NOMO-1 (cell line): ENCODE data around the gene ZNF616.

Source experiments
- DNase-seq, 2 experiments: peaks; one replicate each; lab custom pipeline; 2025; ENCODE audit not compliant: unreplicated experiment in 2 of 2; lab: John Stamatoyannopoulos, UW

The ZNF616 gene

GRCh38 chr19:52139252-52140031 lies at the start of gene ZNF616:
Gene ZNF616, minus strand, starts transcription at chr19:52139938. Its CDS starts 9,426 bp downstream, at chr19:52130512.
- peak; percentile 90 to 97 for DNase-seq

GRCh38 chr19:52188822-52189734 lies 49.3 kb upstream of the ZNF616 start:
- no peak for DNase-seq

DNA sequence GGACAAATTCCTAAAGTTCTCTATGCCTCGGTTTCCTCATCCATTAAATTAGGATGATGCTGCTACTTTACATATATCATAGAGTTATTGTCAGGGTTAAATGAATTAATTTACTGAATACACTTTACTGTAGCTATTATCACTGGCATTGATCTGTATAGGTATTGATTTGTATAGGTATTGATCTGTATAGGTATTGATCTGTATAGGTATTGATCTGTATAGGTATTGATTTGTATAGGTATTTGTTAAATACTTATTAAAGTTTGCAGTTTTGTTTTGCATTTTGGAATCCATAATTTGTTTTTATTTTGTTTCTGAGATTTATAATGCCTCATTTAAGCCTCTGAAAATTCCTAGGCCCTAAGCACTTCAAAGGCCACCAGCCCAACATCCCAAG lies 47.7 kb upstream of the ZNF616 start:
- DNase-seq, result no peak

DNA sequence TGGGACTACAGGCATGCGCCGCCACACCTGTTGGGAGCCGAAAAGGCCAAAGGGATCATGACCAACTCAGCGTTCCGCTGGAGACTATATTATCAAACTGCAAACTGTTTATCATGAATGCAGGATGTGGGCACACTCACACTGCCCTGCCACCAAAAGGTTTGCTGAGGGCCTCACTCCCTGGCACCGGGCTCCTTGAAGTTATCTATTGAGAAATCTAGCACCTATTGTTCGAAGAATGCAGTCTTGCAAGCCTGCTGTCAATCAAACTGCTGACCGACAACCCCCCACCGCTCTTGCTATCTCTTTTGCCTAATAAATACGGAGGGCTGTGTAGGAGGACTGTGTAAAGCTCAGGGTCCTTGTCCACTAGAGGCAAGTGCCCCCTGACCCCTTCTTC lies 36.8 kb upstream of the ZNF616 start:
- DNase-seq, result no peak

DNA sequence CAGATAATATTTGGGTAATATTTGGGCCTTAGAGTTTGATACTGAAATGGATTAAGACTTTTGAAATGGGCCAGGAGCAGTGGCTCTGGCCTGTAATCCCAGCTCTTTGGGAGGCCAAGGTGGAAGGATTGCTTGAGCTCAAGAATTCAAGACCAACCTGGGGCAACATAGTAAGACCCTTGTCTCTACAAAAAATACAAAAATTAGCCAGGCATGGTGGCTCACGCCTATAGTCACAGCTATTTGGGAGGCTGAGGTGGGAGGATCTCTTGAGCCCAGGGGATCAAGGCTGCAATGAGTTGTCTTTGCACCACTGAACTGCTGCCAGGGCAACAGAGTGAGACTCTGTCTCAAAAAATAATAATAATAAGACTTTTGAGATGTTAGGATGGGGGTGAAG lies 32.6 kb upstream of the ZNF616 start:
- no peak for DNase-seq

- peak; percentile 58 to 81 for DNase-seq
Measured at GRCh38 chr19:52171321-52172169, 31.8 kb upstream of the ZNF616 start, which contains the start of gene ZNF836. Gene ZNF836, minus strand, starts transcription at chr19:52171621. Its CDS starts 3,549 bp downstream, at chr19:52168072.

- DNase-seq, result peak in 1 of 2 experiments; percentile 47
Measured at GRCh38 chr19:52170863-52171320, 31.2 kb upstream of the ZNF616 start.

DNA sequence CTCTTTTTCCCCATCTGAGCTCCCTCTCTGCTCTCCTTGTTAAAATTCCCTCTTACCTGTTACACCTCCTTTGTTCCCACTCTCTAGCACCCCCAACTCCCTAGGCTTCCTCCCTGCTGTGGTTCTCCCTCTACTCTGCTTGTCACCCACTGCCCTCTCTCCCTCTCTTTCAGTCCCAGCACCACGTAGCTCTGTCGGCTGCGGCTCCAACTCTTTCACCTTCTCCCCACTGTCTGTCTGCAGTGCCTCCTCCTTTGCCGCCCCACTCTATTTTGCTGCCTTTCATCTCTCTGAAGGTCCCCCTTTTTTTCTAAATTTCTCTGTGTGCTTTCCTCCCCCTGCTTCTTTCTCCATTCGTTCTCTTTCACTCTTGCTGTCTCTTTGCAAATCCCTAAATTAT lies 30.6 kb upstream of the ZNF616 start:
- DNase-seq, result no peak

DNA sequence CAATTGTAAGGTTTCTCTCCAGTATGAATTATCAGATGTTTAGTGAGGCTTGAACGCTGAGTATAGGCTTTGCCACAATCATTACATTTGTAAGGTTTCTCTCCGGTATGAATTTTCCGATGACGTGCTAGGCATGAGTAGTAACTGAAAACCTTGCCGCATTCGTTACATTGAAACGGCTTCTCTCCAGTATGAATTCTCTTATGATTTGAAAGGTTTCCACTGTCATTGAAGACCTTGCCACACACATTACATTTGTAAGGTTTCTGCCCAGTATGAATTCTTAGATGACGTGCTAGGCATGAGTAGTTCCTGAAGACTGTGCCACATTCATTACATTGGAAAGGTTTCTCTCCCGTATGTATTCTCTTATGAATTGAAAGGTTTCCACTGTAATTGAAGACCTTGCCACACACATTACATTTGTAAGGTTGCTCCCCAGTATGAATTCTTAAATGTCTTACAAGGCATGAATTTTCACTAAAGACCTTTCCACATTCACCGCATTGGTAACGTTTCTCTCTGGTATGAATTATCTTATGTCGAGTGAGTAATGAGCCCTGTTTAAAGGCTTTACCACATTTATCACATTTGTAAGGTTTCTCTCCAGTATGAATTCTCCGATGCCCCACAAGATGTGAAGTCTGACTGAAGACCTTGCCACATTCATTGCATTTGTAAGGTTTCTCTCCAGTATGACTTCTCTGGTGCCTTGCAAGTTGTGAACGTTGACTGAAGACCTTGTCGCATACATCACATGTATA lies 16.0 kb upstream of the ZNF616 start:
- no peak for DNase-seq

- no peak for DNase-seq
Measured at GRCh38 chr19:52148256-52148655, 8.5 kb upstream of the ZNF616 start.

DNA sequence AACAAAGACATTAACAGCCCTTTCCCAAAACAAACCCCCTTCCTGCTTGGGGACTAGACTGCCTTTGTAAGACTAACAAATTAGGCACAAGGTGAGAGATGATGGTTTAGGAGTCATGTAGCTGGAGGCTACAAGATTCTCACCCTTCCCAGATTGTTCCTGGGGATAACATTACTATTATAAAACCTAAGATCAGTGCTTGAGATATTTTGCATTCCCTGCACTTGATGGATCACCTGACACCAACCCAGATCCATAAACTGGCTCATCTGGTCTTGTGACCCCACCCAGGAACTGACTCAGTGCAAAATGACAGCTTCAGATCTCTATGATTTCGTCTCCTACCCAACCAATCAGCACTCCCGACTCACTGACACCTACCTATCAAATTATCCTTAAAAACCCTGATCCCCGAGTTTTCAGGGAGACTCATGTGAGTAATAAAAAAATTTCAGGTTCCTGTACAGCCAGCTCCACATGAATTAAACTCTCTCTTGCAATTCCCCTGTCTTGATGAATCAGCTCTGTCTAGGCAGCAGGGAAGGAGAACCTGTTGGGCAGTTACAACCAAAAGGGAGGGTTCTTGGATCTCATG lies 2.4 kb upstream of the ZNF616 start:
- no peak for DNase-seq

GRCh38 chr19:52141203-52141602 lies 1.5 kb upstream of the ZNF616 start:
- DNase-seq, result no peak

- DNase-seq, result no peak
Measured at GRCh38 chr19:52140032-52140710, 433 bp upstream of the ZNF616 start.

DNA sequence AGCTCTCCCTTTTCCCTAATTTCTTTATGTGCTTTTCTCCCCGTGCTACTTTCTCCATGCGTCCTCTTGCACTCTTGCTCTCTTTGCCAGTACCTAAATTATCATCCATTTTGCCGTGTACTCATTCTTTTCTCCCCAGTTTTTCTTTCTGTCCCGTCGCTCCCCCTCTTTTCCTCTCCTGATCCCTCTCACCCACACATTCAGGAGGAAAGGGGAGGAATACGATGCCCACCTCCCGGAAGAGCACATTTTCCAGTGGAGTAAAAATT lies 821 bp downstream of the ZNF616 start:
- no peak for DNase-seq

DNA sequence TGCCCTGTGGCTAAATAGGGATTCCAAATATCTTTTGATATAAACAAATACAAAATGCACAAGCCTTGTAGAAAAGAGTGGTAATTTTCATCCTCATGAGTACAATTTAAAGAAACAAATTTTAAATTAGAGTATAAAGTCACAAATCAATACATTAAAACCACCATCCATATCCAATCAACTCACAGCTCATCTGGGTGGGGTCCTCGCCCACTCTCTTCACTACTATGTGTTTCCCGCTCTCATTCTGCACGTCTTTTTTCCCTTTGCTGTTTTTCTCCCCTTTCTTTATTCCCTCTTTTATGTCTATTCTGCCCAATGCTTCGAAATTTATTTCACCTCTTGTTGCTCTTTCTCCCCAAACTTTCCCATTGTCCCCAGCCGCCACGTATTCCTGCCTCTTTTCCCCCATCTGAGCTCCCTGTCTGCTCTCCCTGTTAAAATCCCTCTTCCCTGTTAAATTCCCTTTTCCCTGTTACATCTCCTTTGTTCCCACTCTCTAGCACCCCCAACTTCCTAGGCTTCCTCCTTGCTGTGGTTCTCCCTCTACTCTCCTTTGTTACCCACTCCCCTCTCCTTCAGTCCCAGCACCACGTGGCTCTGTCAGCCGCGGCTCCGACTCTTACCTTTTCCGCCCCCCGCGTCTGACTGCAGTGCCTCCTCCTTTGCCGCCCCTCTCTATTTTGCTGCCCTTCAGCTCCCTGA lies 1.3 kb downstream of the ZNF616 start:
- DNase-seq, result peak; percentile 18 to 29

DNA sequence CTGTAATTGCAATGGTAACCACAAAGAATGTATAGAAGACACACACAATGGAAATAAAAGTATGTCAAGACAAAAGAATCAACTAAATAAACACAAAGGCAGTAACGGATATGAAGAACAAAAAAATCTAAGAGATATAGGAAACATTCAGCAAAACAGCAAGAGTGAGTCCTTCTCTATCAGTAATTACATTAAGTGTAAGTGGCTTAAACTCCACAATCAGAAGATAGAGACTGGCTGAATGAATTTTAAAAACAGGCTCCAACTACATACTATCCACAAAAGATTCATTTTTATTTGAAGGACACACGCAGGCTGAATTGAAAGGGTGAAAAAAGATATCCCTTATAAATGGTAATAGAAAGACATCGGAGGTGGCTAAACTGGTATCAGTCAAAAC lies 19.5 kb downstream of the ZNF616 start:
- no peak for DNase-seq

DNA sequence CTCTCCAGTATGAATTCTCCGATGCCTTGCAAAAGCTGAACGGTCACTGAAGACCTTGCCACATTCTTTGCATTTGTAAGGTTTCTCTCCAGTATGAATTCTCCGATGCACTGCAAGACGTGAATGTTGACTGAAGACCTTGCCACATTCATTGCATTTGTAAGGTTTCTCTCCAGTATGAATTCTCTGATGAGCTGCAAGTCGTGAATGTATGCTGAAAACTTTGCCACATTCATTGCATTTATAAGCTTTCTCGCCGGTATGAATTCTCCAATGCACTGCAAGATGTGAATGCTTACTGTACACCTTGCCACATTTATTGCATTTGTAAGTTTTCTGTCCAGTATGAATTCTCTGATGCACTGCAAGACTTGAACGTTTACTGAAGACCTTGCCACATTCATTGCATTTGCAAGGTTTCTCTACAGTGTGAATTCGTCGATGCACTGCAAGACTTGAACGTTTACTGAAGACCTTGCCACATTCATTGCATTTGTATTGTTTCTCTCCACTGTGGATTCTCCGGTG lies 24.1 kb downstream of the ZNF616 start:
- no peak for DNase-seq

- no peak for DNase-seq
Measured at GRCh38 chr19:52114691-52115090, 25.0 kb downstream of the ZNF616 start.
